Measurements from ENCODE around the gene GOLPH3.
A peak's percentile ranks its signal among the peaks of the same experiment; 100 is the strongest.
"Not testable (repeated sequence)": the region's sequence is repeated elsewhere in the genome, so short reads cannot be mapped to it uniquely, and the experiment has no call there.

The GOLPH3 gene

GRCh38 chr5:32098890-32099310 lies 75.2 kb downstream of the GOLPH3 start:
- no peak for DNase-seq (ENCODE audit: low read depth)

GRCh38 chr5:32098291-32098690 lies 75.8 kb downstream of the GOLPH3 start:
- no peak for DNase-seq (ENCODE audit: low read depth)

GRCh38 chr5:32096891-32097595 lies 77.1 kb downstream of the GOLPH3 start:
- peak; percentile 71 for DNase-seq (ENCODE audit: low read depth)

GRCh38 chr5:32095261-32095671 lies 78.9 kb downstream of the GOLPH3 start:
- peak; percentile 6 for DNase-seq (ENCODE audit: low read depth)

- DNase-seq (ENCODE audit: low read depth): no peak
These were observed 79.4 kb downstream of the GOLPH3 start for GRCh38 chr5:32094691-32095090.

- peak; percentile 68 for DNase-seq (ENCODE audit: low read depth)
These were observed 80.9 kb downstream of the GOLPH3 start for GRCh38 chr5:32092938-32093812.

- no peak for DNase-seq (ENCODE audit: low read depth)
These were observed 83.4 kb downstream of the GOLPH3 start for GRCh38 chr5:32090755-32091128.

GRCh38 chr5:32090026-32090754 lies 83.9 kb downstream of the GOLPH3 start:
- DNase-seq (ENCODE audit: low read depth): no peak

GRCh38 chr5:32089146-32090000 lies 84.7 kb downstream of the GOLPH3 start:
- no peak for DNase-seq (ENCODE audit: low read depth)

GRCh38 chr5:32088214-32088613 lies 85.9 kb downstream of the GOLPH3 start:
- DNase-seq (ENCODE audit: low read depth): no peak

- no peak for DNase-seq (ENCODE audit: low read depth)
These were observed 86.7 kb downstream of the GOLPH3 start for GRCh38 chr5:32087086-32088082.

- DNase-seq (ENCODE audit: low read depth): no peak
These were observed 90.1 kb downstream of the GOLPH3 start for GRCh38 chr5:32083981-32084430.

- no peak for DNase-seq (ENCODE audit: low read depth)
These were observed 91.4 kb downstream of the GOLPH3 start for GRCh38 chr5:32082701-32083100.

- not testable (repeated sequence) for DNase-seq (ENCODE audit: low read depth)
These were observed 93.6 kb downstream of the GOLPH3 start for GRCh38 chr5:32080565-32080964.

GRCh38 chr5:32078855-32079254 lies 95.3 kb downstream of the GOLPH3 start:
- DNase-seq (ENCODE audit: low read depth): not testable (repeated sequence)

- DNase-seq (ENCODE audit: low read depth): peak; percentile 58
These were observed 97.1 kb downstream of the GOLPH3 start for GRCh38 chr5:32076699-32077695.

Data from fibroblast of the conjunctiva (primary cell).